GM04504 (cell line): Measurements from ENCODE around the gene COX8A.
A peak's percentile ranks its signal among the peaks of the same experiment; 100 is the strongest.
"Not testable (repeated sequence)": the region's sequence is repeated elsewhere in the genome, so short reads cannot be mapped to it uniquely, and the experiment has no call there.

ENCODE experiments used
- DNase-seq: peaks from one replicate; pipeline ENCODE4 v3.0.0-alpha.2; 2012; ENCODE audit warnings: low read depth

Gene COX8A

GRCh38 chr11:63970902-63971301 is 3.5 kb upstream of the COX8A start:
- DNase-seq: no peak

DNA sequence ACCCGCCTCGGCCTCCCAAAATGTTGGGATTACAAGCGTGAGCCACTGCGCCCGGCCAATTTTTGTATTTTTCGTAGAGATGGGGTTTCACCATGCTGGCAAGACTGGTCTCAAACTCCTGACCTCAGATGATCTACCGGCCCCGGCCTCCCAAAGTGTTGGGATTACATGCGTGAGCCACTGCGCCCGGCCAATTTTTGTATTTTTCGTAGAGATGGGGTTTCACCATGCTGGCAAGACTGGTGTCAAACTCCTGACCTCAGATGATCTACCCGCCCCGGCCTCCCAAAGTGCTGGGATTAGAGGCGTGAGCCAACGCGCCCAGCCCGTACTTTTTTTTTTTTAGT is 535 bp upstream of the COX8A start:
- not testable (repeated sequence) for DNase-seq

GRCh38 chr11:63978551-63979239 is 4.3 kb downstream of the COX8A start:
- DNase-seq: no peak

DNA sequence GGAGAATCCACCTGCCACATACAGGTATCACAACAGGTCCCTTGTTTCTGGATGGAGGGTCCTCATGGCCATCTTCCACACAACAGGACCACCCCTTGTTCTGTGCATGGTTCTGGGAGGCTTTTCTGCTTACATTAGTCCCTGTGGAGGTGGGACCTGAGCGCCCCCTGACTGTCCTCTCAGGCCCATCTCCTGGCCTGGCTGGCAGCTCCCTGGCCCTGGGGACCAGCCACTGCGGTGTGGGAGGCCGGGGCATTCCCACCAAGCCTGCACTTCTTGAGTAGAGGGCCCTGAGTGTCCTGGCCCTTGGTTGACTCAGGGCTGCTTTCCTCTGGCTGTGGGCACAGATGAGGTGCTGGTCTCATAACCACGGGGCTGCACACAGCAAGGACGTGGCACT is 5.0 kb downstream of the COX8A start:
- DNase-seq: no peak

GRCh38 chr11:63985812-63986155 is 11.4 kb downstream of the COX8A start:
- DNase-seq: no peak

GRCh38 chr11:63986156-63986931 is 11.9 kb downstream of the COX8A start, which contains the start of gene OTUB1:
Gene OTUB1, plus strand, starts transcription at chr11:63986438. Its CDS starts 19 bp downstream, at chr11:63986457.
- DNase-seq: peak; percentile 78

GRCh38 chr11:63986932-63987513 is 12.6 kb downstream of the COX8A start:
- no peak for DNase-seq

DNA sequence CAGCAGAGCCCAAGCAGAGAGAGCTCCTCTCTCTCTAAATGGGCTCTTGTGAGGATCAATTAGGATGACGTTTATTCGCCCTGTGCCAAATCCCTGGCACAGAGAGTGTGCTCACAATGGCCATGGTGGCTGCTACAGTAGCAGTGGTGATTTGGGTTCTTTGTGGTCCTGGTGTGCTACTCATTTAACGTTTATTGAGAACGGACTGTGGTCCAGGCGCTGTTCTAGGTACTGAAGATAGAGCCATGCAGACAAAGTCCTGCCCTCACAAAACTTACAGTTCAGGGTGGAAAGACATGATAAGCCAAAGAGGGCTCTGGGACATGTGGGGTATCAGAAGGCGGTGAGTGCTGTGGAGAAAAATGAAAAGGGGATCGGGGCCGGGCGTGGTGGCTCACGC is 17.1 kb downstream of the COX8A start:
- DNase-seq: no peak

DNA sequence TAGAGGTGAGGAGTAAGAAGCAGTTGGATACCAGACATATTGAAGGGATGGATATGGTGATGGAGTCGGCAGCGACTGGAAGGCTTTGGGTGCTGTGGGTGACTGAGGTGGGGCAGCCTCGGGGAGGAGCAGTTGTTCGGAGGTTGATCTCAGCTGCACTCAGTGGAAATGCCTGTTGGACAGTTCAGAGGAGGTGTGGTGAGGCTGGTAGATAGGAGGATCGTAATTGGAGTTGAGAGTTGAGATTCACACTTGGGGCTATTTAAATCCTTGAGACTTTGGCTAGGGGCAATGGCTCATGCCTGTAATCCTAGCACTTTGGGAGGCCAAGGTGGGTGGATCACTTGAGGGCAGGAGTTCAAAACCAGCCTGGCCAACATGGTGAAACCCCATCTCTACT is 18.7 kb downstream of the COX8A start:
- DNase-seq: no peak

DNA sequence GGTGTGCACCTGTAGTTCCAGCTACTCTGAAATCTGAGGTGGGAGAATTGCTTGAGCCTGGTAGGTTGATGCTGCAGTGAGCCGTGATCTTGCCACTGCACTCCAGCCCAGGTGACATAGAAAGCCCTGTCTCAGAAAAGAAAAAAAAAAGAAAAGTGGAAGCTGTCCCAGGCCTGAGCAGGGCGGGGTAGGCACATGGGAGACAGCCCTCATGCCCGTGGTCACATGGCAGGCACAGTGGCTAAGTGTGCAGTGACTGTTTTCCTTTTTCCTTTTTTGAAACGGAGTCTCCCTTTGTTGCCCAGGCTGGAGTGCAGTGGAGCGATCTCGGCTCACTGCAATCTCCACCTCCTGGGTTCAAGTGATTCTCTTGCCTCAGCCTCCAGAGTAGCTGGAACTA is 19.6 kb downstream of the COX8A start:
- no peak for DNase-seq

GRCh38 chr11:63996512-63996911 is 22.1 kb downstream of the COX8A start:
- no peak for DNase-seq

DNA sequence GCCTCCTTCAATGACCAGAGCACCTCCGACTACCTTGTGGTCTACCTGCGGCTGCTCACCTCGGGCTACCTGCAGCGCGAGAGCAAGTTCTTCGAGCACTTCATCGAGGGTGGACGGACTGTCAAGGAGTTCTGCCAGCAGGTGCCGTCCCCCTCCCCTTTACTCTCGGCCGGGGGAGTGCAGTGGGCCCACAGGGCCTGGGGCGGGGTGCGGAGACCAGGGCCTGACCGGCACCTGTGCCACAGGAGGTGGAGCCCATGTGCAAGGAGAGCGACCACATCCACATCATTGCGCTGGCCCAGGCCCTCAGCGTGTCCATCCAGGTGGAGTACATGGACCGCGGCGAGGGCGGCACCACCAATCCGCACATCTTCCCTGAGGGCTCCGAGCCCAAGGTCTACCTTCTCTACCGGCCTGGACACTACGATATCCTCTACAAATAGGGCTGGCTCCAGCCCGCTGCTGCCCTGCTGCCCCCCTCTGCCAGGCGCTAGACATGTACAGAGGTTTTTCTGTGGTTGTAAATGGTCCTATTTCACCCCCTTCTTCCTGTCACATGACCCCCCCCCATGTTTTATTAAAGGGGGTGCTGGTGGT is 22.8 kb downstream of the COX8A start:
- DNase-seq: no peak

DNA sequence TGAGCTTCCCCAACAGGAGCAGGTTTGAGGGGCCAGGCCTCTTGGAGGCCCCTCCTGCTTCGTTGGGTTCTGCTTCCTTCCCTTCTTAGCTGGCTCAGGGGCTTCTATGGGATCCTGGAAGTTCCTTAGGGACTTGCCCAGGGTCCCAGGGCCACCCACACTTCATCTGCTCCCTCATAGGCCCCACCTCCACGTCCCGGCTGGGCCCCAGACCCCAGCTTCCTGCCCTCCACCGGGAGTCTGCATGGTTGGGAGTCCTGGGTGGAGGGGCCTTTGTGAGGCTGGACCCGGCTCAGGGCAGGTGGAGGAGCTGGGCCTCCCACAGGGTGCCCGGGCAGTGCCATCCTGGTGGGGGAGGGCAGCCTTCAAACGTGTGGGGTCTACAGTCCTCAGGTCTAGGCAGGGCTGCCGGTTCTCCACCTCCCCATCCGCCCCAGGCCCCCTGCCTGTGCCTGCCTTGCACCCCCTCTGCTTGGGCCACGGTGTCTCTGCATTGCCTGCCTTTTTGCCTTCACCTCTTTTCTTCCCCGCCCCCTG is 23.4 kb downstream of the COX8A start:
- no peak for DNase-seq

- DNase-seq: no peak
These were observed 24.3 kb downstream of the COX8A start for GRCh38 chr11:63998558-63999348.

- DNase-seq: no peak
These were observed 25.1 kb downstream of the COX8A start for GRCh38 chr11:63999349-64000025.

GRCh38 chr11:64000026-64000739 is 25.8 kb downstream of the COX8A start:
- DNase-seq: no peak

DNA sequence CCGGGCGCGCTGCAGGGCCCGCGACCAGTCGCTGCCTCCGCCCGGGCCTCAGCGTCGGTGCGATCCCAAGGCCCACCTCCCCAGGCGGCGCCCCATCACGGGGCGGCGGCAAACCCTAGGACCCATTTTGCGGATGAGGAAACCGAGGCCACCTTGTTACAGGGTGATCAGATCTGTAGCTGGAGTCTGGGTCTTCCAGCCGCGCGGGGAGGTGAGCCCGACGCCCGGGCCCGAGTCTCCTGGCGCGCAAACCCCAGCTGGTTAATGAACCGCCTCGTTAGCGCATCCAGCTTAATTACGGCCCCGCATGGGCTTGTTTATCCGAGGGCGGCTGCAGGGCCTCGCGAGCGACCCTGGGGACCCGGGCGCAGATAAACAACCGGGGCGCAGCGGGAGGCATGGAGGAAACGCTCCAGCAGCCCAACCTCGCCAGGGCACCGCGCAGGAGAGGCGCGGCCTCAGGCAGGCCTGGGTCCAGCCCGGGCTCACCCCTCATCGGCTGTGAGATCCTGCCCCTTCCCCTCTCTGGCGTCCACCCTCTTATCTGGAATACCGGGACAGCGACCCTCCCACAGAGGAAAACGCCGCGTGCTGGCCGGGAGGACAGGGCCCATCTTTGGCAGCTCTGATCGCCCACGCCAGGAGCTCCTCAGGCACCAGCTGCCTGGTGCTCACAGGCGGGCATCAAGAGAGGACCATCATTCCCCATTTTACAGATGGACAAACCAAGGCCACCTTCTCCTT is 26.5 kb downstream of the COX8A start:
- DNase-seq: no peak

DNA sequence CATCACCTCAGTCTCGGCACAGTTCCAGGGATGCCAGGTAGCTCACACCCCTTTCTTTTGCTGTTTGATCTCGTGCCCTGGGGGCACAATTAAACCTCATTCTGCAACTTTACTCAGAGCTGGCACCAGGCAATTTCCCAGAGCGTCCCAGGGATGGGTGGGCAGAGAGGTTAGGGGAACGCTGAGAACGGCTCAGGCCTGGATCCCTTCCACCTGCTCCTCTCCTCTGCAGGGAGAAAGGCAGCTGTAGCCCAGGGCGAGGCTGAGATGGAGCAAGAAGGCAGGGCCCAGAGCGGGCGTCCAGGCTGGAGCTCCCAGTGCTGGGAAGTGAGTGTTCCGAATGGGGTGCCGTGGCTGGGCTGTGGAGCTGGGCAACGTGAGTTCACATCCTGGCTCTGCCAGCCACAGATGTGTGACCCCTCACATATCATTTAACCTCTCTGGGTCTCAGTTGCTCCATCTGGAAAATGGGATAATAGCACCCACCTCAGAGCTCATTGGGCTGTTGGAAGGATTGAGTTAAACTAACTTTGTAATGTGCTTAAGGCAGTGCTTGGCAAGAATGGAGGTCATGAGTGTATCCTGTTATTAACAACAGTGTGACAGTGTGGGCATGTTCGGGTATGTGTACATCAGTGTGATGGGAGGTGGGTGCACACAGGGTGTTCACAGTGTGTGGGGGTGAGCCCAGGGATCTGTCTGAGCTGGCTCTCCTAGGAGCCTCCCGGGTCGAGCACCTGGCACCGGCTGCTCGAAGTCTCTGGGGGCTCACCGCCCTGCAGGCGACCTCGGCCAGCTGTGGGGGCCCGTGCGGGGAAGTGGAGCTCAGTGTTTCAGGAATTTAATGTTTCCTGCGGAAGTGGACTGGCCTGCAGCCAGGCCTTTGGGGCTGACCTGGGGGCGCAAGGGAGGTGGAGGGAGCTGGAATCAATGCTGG is 27.3 kb downstream of the COX8A start:
- no peak for DNase-seq
